H9 (cell line): ENCODE measurements around the gene CD180. TPM values are rescaled to one million over a fixed set of nuclear protein-coding genes. Genes with fewer than 3 reads are reported as not detected.

Source experiments
- DNase-seq: peaks from one replicate; pipeline ENCODE4 v3.0.0-alpha.2; 2017
- H2AFZ ChIP-seq: one replicate; pipeline ENCODE4 v1.6.1; 2013; ENCODE audit warnings: mild to moderate bottlenecking, low read length, control low read depth, moderate library complexity
- H2AK5ac ChIP-seq: 2 replicates; pipeline ENCODE4 v1.6.1; 2013; ENCODE audit warnings: low read length, control low read depth, mixed read lengths; ENCODE audit not compliant: insufficient read length
- H2BK120ac ChIP-seq: one replicate; pipeline ENCODE4 v1.6.1; 2013; ENCODE audit warnings: low read depth, mild to moderate bottlenecking, low read length, control low read depth, inconsistent platforms; ENCODE audit not compliant: poor library complexity, severe bottlenecking
- H2BK12ac ChIP-seq: 2 replicates; pipeline ENCODE4 v1.6.1; 2013; ENCODE audit warnings: low read length, control low read depth, mixed read lengths, low read depth; ENCODE audit not compliant: insufficient read length
- H2BK15ac ChIP-seq: 2 replicates; pipeline ENCODE4 v1.6.1; 2013; ENCODE audit warnings: low read depth, low read length, control low read depth
- H2BK20ac ChIP-seq: one replicate; pipeline ENCODE4 v1.6.1; 2013; ENCODE audit warnings: low read depth, mild to moderate bottlenecking, low read length, control low read depth, inconsistent platforms; ENCODE audit not compliant: poor library complexity, severe bottlenecking
- H2BK5ac ChIP-seq: 2 replicates; pipeline ENCODE4 v1.6.1; 2013; ENCODE audit warnings: low read length, control low read depth, mixed read lengths; ENCODE audit not compliant: insufficient read length
- H3K14ac ChIP-seq: 2 replicates; pipeline ENCODE4 v1.6.1; 2013; ENCODE audit warnings: low read length, control low read depth; ENCODE audit not compliant: insufficient read depth
- H3K18ac ChIP-seq: 2 replicates; pipeline ENCODE4 v1.6.1; 2013; ENCODE audit warnings: low read depth, mild to moderate bottlenecking, mixed read lengths, low read length, control low read depth; ENCODE audit not compliant: insufficient read length
- H3K23ac ChIP-seq: 2 replicates; pipeline ENCODE4 v1.6.1; 2013; ENCODE audit warnings: low read length, control low read depth, mixed read lengths, low read depth; ENCODE audit not compliant: insufficient read length
- H3K23me2 ChIP-seq: 2 replicates; pipeline ENCODE4 v1.6.1; 2013; ENCODE audit warnings: low read depth, mild to moderate bottlenecking, mixed read lengths, low read length, control low read depth; ENCODE audit not compliant: insufficient read length, poor library complexity, severe bottlenecking
- H3K27ac ChIP-seq: 2 replicates; pipeline ENCODE4 v1.5.1; 2013; ENCODE audit warnings: low read length, control low read depth, mixed read lengths, low read depth; ENCODE audit not compliant: insufficient read length
- H3K27me3 ChIP-seq: 2 replicates; pipeline ENCODE4 v1.6.1; 2013; ENCODE audit warnings: low read length, control low read depth, inconsistent platforms; ENCODE audit not compliant: insufficient read depth
- H3K4ac ChIP-seq: 2 replicates; pipeline ENCODE4 v1.6.1; 2013; ENCODE audit warnings: low read depth, mild to moderate bottlenecking, control low read depth, inconsistent platforms, low read length, moderate library complexity
- H3K4me1 ChIP-seq: 2 replicates; pipeline ENCODE4 v1.6.1; 2013; ENCODE audit warnings: low read length, control low read depth, inconsistent platforms; ENCODE audit not compliant: insufficient read depth
- H3K4me2 ChIP-seq: 2 replicates; pipeline ENCODE4 v1.6.1; 2013; ENCODE audit warnings: low read length, control low read depth, mixed read lengths; ENCODE audit not compliant: insufficient read length, insufficient read depth
- H3K56ac ChIP-seq: 2 replicates; pipeline ENCODE4 v1.6.1; 2013; ENCODE audit warnings: low read depth, mild to moderate bottlenecking, mixed read lengths, low read length, control low read depth; ENCODE audit not compliant: insufficient read length
- H3K79me1 ChIP-seq: 2 replicates; pipeline ENCODE4 v1.6.1; 2013; ENCODE audit warnings: low read depth, mild to moderate bottlenecking, moderate library complexity, low read length, control low read depth, inconsistent platforms; ENCODE audit not compliant: insufficient read depth, poor library complexity, severe bottlenecking
- H3K79me2 ChIP-seq: 2 replicates; pipeline ENCODE4 v1.6.1; 2013; ENCODE audit warnings: low read length, control low read depth, inconsistent platforms; ENCODE audit not compliant: insufficient read depth
- H3K9ac ChIP-seq: 2 replicates; pipeline ENCODE4 v1.6.1; 2013; ENCODE audit warnings: low read length, control low read depth, mixed read lengths; ENCODE audit not compliant: insufficient read length; ENCODE audit errors: extremely low read depth
- H3K9me3 ChIP-seq: one replicate; pipeline ENCODE4 v1.6.1; 2013; ENCODE audit warnings: low read depth, low read length, inconsistent platforms; ENCODE audit not compliant: control insufficient read depth
- H3T11ph ChIP-seq: one replicate; pipeline ENCODE4 v1.6.1; 2013; ENCODE audit warnings: mild to moderate bottlenecking, low read length, control low read depth, inconsistent platforms
- H4K20me1 ChIP-seq: one replicate; pipeline ENCODE4 v1.6.1; 2013; ENCODE audit not compliant: control insufficient read depth, insufficient read length, insufficient read depth
- H4K5ac ChIP-seq: 2 replicates; pipeline ENCODE4 v1.6.1; 2013; ENCODE audit warnings: low read depth, mild to moderate bottlenecking, mixed read lengths, low read length, control low read depth; ENCODE audit not compliant: insufficient read length
- H4K8ac ChIP-seq: replicated peaks from 2 replicates; pipeline ENCODE4 v1.6.1; 2013; ENCODE audit warnings: low read length, control low read depth, mixed read lengths, low read depth; ENCODE audit not compliant: insufficient read length
- H4K91ac ChIP-seq: 2 replicates; pipeline ENCODE4 v1.6.1; 2013; ENCODE audit warnings: low read depth, mild to moderate bottlenecking, moderate library complexity, mixed read lengths, low read length, control low read depth; ENCODE audit not compliant: insufficient read length
- H3K27ac Mint-ChIP-seq, 3 experiments: 2 replicates in 2 of 3; 3 replicates in 1 of 3; pipeline ENCODE4 v1.8.0; 2020 to 2021; ENCODE audit warnings: mixed read lengths in 3 of 3, mild to moderate bottlenecking in 1 of 3, moderate library complexity in 1 of 3
- H3K27me3 Mint-ChIP-seq: 2 replicates; pipeline ENCODE4 v1.8.0; 2021; ENCODE audit warnings: low read depth, mild to moderate bottlenecking, moderate library complexity, mixed read lengths
- H3K36me3 Mint-ChIP-seq, 3 experiments: 2 replicates in 2 of 3; 3 replicates in 1 of 3; pipeline ENCODE4 v1.8.0; 2020 to 2021; ENCODE audit warnings: low read depth in 3 of 3, mixed read lengths in 3 of 3; ENCODE audit not compliant: insufficient read depth in 1 of 3
- H3K4me1 Mint-ChIP-seq, 2 experiments: 2 replicates each; pipeline ENCODE4 v1.8.0; 2020; ENCODE audit warnings: mixed read lengths in 2 of 2
- H3K4me3 Mint-ChIP-seq, 2 experiments: 2 replicates in 1 of 2; 3 replicates in 1 of 2; pipeline ENCODE4 v1.8.0; 2020 to 2021; ENCODE audit warnings: mild to moderate bottlenecking in 2 of 2, mixed read lengths in 2 of 2, moderate library complexity in 1 of 2
- H3K9me3 Mint-ChIP-seq, 2 experiments: 2 replicates in 1 of 2; 3 replicates in 1 of 2; pipeline ENCODE4 v1.8.0; 2020; ENCODE audit warnings: mild to moderate bottlenecking in 2 of 2, mixed read lengths in 2 of 2, moderate library complexity in 1 of 2
- CTCF ChIP-seq: fragments of 200-600 bp; sonication (generic); conservative IDR thresholded peaks from 3 replicates; pipeline ENCODE4 v1.8.0; 2021; ENCODE audit warnings: antibody characterized with exemption, mild to moderate bottlenecking
- WGBS: extraction: QIAGEN DNeasy Blood & Tissue Kit; methylation state at CpG from one replicate; pipeline ENCODE4 v1.1.7; 2013; ENCODE audit warnings: missing lambda C conversion rate, low lambda C conversion rate, mixed read lengths; ENCODE audit not compliant: insufficient read length; ENCODE audit errors: extremely low coverage; 5-methylcytosine and 5-hydroxymethylcytosine counted together
- total RNA-seq: library from RNA; stranded (reverse); gene quantifications from 2 replicates; pipeline ENCODE4 v1.2.1, GENCODE V29; 2021

CD180 gene
- total RNA-seq, 1 experiment from 2014 or later: not detected

GRCh38 chr5:67238191-67238590, 41.6 kb upstream of the CD180 start:
- H2BK120ac ChIP-seq: no peak overlapping the region
- H3K14ac ChIP-seq: no peak overlapping the region
- H3T11ph ChIP-seq: no peak overlapping the region
- H3K9ac ChIP-seq: no peak overlapping the region
- H3K4me1 ChIP-seq: no peaks in the 10 kb centered on the region
- H2BK5ac ChIP-seq: no peak overlapping the region
- H3K36me3 Mint-ChIP-seq: no peaks in the 10 kb centered on the region
- no peak overlapping the region for H3K4me2 ChIP-seq
- H3K56ac ChIP-seq: no peak overlapping the region
- no peak overlapping the region for H4K91ac ChIP-seq
- TF ChIP-seq CTCF: no peak
- no peaks in the 10 kb centered on the region for H4K20me1 ChIP-seq
- H3K79me2 ChIP-seq: no peaks in the 10 kb centered on the region
- H3K27ac ChIP-seq: no peak overlapping the region
- H3K4ac ChIP-seq: no peak overlapping the region
- no peak overlapping the region for H4K5ac ChIP-seq
- peaks cover 6 to 9% of the 10 kb centered on the region in 2 experiments for H3K4me1 Mint-ChIP-seq
- no peak overlapping the region for H2BK20ac ChIP-seq
- no peak overlapping the region for H2BK15ac ChIP-seq
- H2BK12ac ChIP-seq: no peak overlapping the region
- no peak overlapping the region for H3K18ac ChIP-seq
- H3K23me2 ChIP-seq: no peaks in the 10 kb centered on the region
- H3K79me1 ChIP-seq: no peaks in the 10 kb centered on the region
- no peaks in the 10 kb centered on the region for H3K9me3 ChIP-seq
- H4K8ac ChIP-seq: no peak overlapping the region
- H3K9me3 Mint-ChIP-seq: no peaks in the 10 kb centered on the region
- no peak overlapping the region for H3K23ac ChIP-seq
- no peak overlapping the region for H2AFZ ChIP-seq
- no peak for DNase-seq
- H3K4me3 Mint-ChIP-seq: no peak overlapping the region
- peaks cover 11% of the 10 kb centered on the region for H3K27me3 Mint-ChIP-seq
- no peaks in the 10 kb centered on the region for H3K27me3 ChIP-seq
- no CpG with 5 or more reads among the region's 8 CpGs for WGBS
- H2AK5ac ChIP-seq: no peak overlapping the region
- no peak overlapping the region for H3K27ac Mint-ChIP-seq
